BJ (cell line): Measurements from ENCODE around the gene TRA2B. TPM values are rescaled to one million over a fixed set of nuclear protein-coding genes. Genes with fewer than 3 reads are reported as not detected.
"Not testable (repeated sequence)": the region's sequence is repeated elsewhere in the genome, so short reads cannot be mapped to it uniquely, and the experiment has no call there.

Source experiments
- CTCF ChIA-PET: fragments of 350-600 bp; formaldehyde crosslinking; extraction: SDS; loops from one replicate; lab custom pipeline; 2021; ENCODE audit warnings: antibody characterized with exemption, inconsistent platforms; lab: Yijun Ruan, JAX
- POLR2A ChIA-PET: fragments of 300-600 bp; sonication (Branson Sonifier 250); formaldehyde crosslinking; extraction: SDS; loops from one replicate; lab custom pipeline; 2021; ENCODE audit warnings: antibody characterized with exemption; lab: Charles Lee
- DNase-seq: peaks from one replicate; pipeline ENCODE4 v3.0.0-alpha.2; 2011; ENCODE audit warnings: low read depth
- H3K27me3 ChIP-seq: 2 replicates; pipeline ENCODE4 v1.6.0; 2011; ENCODE audit warnings: low read length; ENCODE audit not compliant: control insufficient read depth, insufficient read depth
- H3K36me3 ChIP-seq: 2 replicates; pipeline ENCODE4 v1.5.1; 2011; ENCODE audit warnings: low read length; ENCODE audit not compliant: control insufficient read depth, insufficient read depth
- H3K4me3 ChIP-seq: 2 replicates; pipeline ENCODE4 v1.5.1; 2011; ENCODE audit warnings: low read depth, mild to moderate bottlenecking, control low read depth, low read length
- CTCF ChIP-seq: IDR thresholded peaks from 2 replicates; pipeline ENCODE4 v1.5.1; 2011; ENCODE audit warnings: low read depth, mild to moderate bottlenecking, control low read depth, inconsistent platforms, low read length, moderate library complexity; ENCODE audit not compliant: insufficient read depth
- polyA plus RNA-seq: library from polyadenylated mRNA; depleted of rRNA; stranded (reverse); fragments of >200 nt; gene quantifications from 2 replicates; pipeline ENCODE4 v1.2.3, GENCODE V29; 2011

TRA2B gene
- polyA plus RNA-seq, 1 experiment = 129 TPM

GRCh38 chr3:185915642-185916041 lies 22.2 kb downstream of the TRA2B start:
- CTCF ChIA-PET = no interaction called here

GRCh38 chr3:185914911-185915629 lies 22.7 kb downstream of the TRA2B start:
- TF ChIP-seq CTCF = no peak
- Histone ChIP-seq H3K4me3 (no peak overlapping the region), H3K27me3 (no peaks in the 10 kb centered on the region), H3K36me3 (peaks cover 8% of the 10 kb centered on the region)
- ChIA-PET CTCF (interaction anchor here (0.5 to 1.6 kb wide), 5 partner anchors 10 to 255 kb away, joined by 3 to 6 read pairs (median 3); no protein-coding TSS in a partner anchor), POLR2A (no interaction called here)
- no peak for DNase-seq

More at GRCh38 chr3:185915642-185916041, 22.2 kb downstream of the TRA2B start:
- TF ChIP-seq CTCF = no peak
- no peak for DNase-seq
- no peaks in the 10 kb centered on the region for H3K27me3 ChIP-seq
- no peak overlapping the region for H3K4me3 ChIP-seq
- H3K36me3 ChIP-seq = peaks cover 10% of the 10 kb centered on the region
- POLR2A ChIA-PET = no interaction called here

GRCh38 chr3:185912929-185913901 lies 24.6 kb downstream of the TRA2B start:
- ChIA-PET CTCF (interaction anchor here (1.1 to 2.7 kb wide), 3 partner anchors 11 to 253 kb away, joined by 4 to 11 read pairs (median 5); no protein-coding TSS in a partner anchor), POLR2A (no interaction called here)
- H3K36me3 ChIP-seq = peaks cover 5% of the 10 kb centered on the region
- H3K4me3 ChIP-seq = no peak overlapping the region
- DNase-seq = no peak
- TF ChIP-seq CTCF = no peak
- no peaks in the 10 kb centered on the region for H3K27me3 ChIP-seq

- no peak for DNase-seq
- Histone ChIP-seq H3K4me3 (no peak overlapping the region), H3K36me3 (peaks cover 5% of the 10 kb centered on the region), H3K27me3 (no peaks in the 10 kb centered on the region)
- TF ChIP-seq CTCF = no peak
- CTCF ChIA-PET = interaction anchor here (1.1 to 2.7 kb wide), 4 partner anchors 12 to 252 kb away, joined by 4 to 11 read pairs (median 5); no protein-coding TSS in a partner anchor
- POLR2A ChIA-PET = no interaction called here
Measured at GRCh38 chr3:185912512-185912911, 25.3 kb downstream of the TRA2B start.

- DNase-seq, POLR2A ChIA-PET, H3K4me3 ChIP-seq, H3K27me3 ChIP-seq, H3K36me3 ChIP-seq: not testable (repeated sequence)
- CTCF ChIA-PET = interaction anchor here (1.8 to 2.7 kb wide), 2 partner anchors 11 to 251 kb away, joined by 5 to 11 read pairs; no protein-coding TSS in a partner anchor
Measured at GRCh38 chr3:185911076-185911448, 26.8 kb downstream of the TRA2B start.

- CTCF ChIA-PET = interaction anchor here (1.8 kb wide), 1 partner anchor 10 kb away, joined by 5 read pairs; no protein-coding TSS in a partner anchor
- H3K27me3 ChIP-seq, H3K36me3 ChIP-seq, H3K4me3 ChIP-seq, POLR2A ChIA-PET, DNase-seq: not testable (repeated sequence)
Measured at GRCh38 chr3:185910322-185911075, 27.3 kb downstream of the TRA2B start.

GRCh38 chr3:185909913-185910312 lies 27.9 kb downstream of the TRA2B start:
- H3K27me3 ChIP-seq, H3K4me3 ChIP-seq, DNase-seq, CTCF ChIA-PET, POLR2A ChIA-PET, H3K36me3 ChIP-seq: not testable (repeated sequence)
